Stimulated activated naive CD8-positive, alpha-beta T cell treated with anti-CD3 and anti-CD28 coated beads, Interleukin-15, Interleukin-2, amounts not matched to agents 100 U/mL and 50 U/mL, for 24 hours (primary cell): Measurements from ENCODE around the gene CACNB2.

Experiments
- ATAC-seq: fragments of 150-1000 bp; cut with Tn5 transposase; one replicate; pipeline ENCODE4 v1.10.0; 2021
- DNase-seq: peaks from one replicate; pipeline ENCODE4 v3.0.0; 2021

CACNB2 gene

GRCh38 chr10:18293536-18294510 lies 153.6 kb downstream of the CACNB2 start:
- no peak for DNase-seq
- ATAC-seq = no peak

GRCh38 chr10:18294633-18295032 lies 154.4 kb downstream of the CACNB2 start:
- ATAC-seq = no peak
- DNase-seq = no peak

GRCh38 chr10:18297659-18298058 lies 157.4 kb downstream of the CACNB2 start:
- ATAC-seq (no peak), DNase-seq (no peak)

GRCh38 chr10:18298256-18298655 lies 158.0 kb downstream of the CACNB2 start:
- DNase-seq (no peak), ATAC-seq (no peak)

- no peak for DNase-seq
- no peak for ATAC-seq
These were observed 163.9 kb downstream of the CACNB2 start for GRCh38 chr10:18303851-18304801.

- DNase-seq (no peak), ATAC-seq (no peak)
These were observed 165.8 kb downstream of the CACNB2 start for GRCh38 chr10:18306031-18306430.

- ATAC-seq = no peak
- no peak for DNase-seq
These were observed 168.4 kb downstream of the CACNB2 start for GRCh38 chr10:18308600-18308999.

GRCh38 chr10:18310761-18311160 lies 170.5 kb downstream of the CACNB2 start:
- no peak for DNase-seq

GRCh38 chr10:18312374-18313139 lies 172.3 kb downstream of the CACNB2 start:
- ATAC-seq = no peak
- DNase-seq = no peak

More at GRCh38 chr10:18310761-18311160, 170.5 kb downstream of the CACNB2 start:
- ATAC-seq = no peak

GRCh38 chr10:18313140-18313530 lies 172.9 kb downstream of the CACNB2 start:
- ATAC-seq = no peak

GRCh38 chr10:18313626-18314025 lies 173.4 kb downstream of the CACNB2 start:
- DNase-seq (no peak), ATAC-seq (no peak)

More at GRCh38 chr10:18313140-18313530, 172.9 kb downstream of the CACNB2 start:
- no peak for DNase-seq

- DNase-seq (no peak), ATAC-seq (no peak)
These were observed 179.4 kb downstream of the CACNB2 start for GRCh38 chr10:18319628-18320027.

- no peak for ATAC-seq
- no peak for DNase-seq
These were observed 181.1 kb downstream of the CACNB2 start for GRCh38 chr10:18321371-18321770.

GRCh38 chr10:18323916-18324315 lies 183.7 kb downstream of the CACNB2 start:
- ATAC-seq = no peak
- DNase-seq = no peak

GRCh38 chr10:18325410-18325809 lies 185.2 kb downstream of the CACNB2 start:
- no peak for DNase-seq
- ATAC-seq = no peak

- no peak for DNase-seq
- ATAC-seq = no peak
These were observed 185.8 kb downstream of the CACNB2 start for GRCh38 chr10:18325889-18326531.

- DNase-seq = no peak
- ATAC-seq = no peak
These were observed 188.7 kb downstream of the CACNB2 start for GRCh38 chr10:18328941-18329340.

- DNase-seq = no peak
- ATAC-seq = no peak
These were observed 191.8 kb downstream of the CACNB2 start for GRCh38 chr10:18332048-18332447.

GRCh38 chr10:18332484-18332883 lies 192.3 kb downstream of the CACNB2 start:
- DNase-seq (no peak), ATAC-seq (no peak)

GRCh38 chr10:18333621-18334020 lies 193.4 kb downstream of the CACNB2 start:
- ATAC-seq (no peak), DNase-seq (no peak)

- ATAC-seq = no peak
- DNase-seq = no peak
These were observed 194.1 kb downstream of the CACNB2 start for GRCh38 chr10:18334116-18334867.
